ENCODE measurements around the gene PHOSPHO2.

The PHOSPHO2 gene

DNA sequence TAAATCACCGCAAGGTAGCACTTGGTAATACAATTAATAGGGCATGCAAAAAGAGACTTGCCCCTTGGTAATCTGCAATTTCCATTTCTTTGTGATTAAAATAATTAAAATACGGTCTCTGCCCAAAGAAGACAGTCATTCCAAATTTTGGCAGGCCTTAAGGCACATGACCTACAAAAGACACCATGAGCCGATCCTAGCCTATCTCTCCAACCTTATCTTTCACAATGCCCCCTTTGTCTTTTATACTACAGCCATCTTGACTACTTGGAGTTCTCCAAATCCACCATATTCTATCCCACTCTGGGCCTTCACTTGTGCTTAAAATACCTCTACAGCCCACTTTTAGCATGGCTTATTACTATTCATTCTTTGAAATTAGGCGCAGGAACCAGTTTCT is 23.3 kb upstream of the PHOSPHO2 start:
- H3K27ac ChIP-seq (replicated peaks): no peak overlapping the region
- TF ChIP-seq GABPA (IDR thresholded peaks at IDR 0.05; ENCODE audit: low read depth) (no peak), SPI1 (IDR thresholded peaks at IDR 0.05; ENCODE audit: borderline replicate concordance, low read depth) (no peak), POLR2AphosphoS5 (IDR thresholded peaks at IDR 0.05; ENCODE audit: low read depth) (no peak), CTCF (IDR thresholded peaks at IDR 0.05; ENCODE audit: insufficient read depth, low read length) (no peak)
- TF ChIP-seq, protein P1, sequence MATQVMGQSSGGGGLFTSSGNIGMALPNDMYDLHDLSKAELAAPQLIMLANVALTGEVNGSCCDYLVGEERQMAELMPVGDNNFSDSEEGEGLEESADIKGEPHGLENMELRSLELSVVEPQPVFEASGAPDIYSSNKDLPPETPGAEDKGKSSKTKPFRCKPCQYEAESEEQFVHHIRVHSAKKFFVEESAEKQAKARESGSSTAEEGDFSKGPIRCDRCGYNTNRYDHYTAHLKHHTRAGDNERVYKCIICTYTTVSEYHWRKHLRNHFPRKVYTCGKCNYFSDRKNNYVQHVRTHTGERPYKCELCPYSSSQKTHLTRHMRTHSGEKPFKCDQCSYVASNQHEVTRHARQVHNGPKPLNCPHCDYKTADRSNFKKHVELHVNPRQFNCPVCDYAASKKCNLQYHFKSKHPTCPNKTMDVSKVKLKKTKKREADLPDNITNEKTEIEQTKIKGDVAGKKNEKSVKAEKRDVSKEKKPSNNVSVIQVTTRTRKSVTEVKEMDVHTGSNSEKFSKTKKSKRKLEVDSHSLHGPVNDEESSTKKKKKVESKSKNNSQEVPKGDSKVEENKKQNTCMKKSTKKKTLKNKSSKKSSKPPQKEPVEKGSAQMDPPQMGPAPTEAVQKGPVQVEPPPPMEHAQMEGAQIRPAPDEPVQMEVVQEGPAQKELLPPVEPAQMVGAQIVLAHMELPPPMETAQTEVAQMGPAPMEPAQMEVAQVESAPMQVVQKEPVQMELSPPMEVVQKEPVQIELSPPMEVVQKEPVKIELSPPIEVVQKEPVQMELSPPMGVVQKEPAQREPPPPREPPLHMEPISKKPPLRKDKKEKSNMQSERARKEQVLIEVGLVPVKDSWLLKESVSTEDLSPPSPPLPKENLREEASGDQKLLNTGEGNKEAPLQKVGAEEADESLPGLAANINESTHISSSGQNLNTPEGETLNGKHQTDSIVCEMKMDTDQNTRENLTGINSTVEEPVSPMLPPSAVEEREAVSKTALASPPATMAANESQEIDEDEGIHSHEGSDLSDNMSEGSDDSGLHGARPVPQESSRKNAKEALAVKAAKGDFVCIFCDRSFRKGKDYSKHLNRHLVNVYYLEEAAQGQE (IDR thresholded peaks at IDR 0.05; ENCODE audit: insufficient replicate concordance, low read depth): no peak
- H3K4me3 ChIP-seq (replicated peaks; ENCODE audit: insufficient read depth, low read length): no peak overlapping the region
- H3K27me3 ChIP-seq (ENCODE audit: insufficient read depth, poor library complexity, severe bottlenecking): no peaks in the 10 kb centered on the region
- DNase-seq (ENCODE audit: low read depth in 1 of 2, low spot score in 1 of 2): no peak

GRCh38 chr2:169672406-169672805 is 21.9 kb upstream of the PHOSPHO2 start:
- no peak overlapping the region for H3K4me3 ChIP-seq (replicated peaks; ENCODE audit: insufficient read depth, low read length)
- no peaks in the 10 kb centered on the region for H3K27me3 ChIP-seq (ENCODE audit: insufficient read depth, poor library complexity, severe bottlenecking)
- no peak overlapping the region for H3K27ac ChIP-seq (replicated peaks)
- TF ChIP-seq POLR2AphosphoS5 (IDR thresholded peaks at IDR 0.05; ENCODE audit: low read depth) (no peak), SPI1 (IDR thresholded peaks at IDR 0.05; ENCODE audit: borderline replicate concordance, low read depth) (no peak), GABPA (IDR thresholded peaks at IDR 0.05; ENCODE audit: low read depth) (no peak), CTCF (IDR thresholded peaks at IDR 0.05; ENCODE audit: insufficient read depth, low read length) (no peak)
- TF ChIP-seq, protein P1 (IDR thresholded peaks at IDR 0.05; ENCODE audit: insufficient replicate concordance, low read depth): no peak
- DNase-seq (ENCODE audit: low read depth in 1 of 2, low spot score in 1 of 2): no peak

GRCh38 chr2:169673106-169673505 is 21.2 kb upstream of the PHOSPHO2 start:
- TF ChIP-seq, protein P1 (IDR thresholded peaks at IDR 0.05; ENCODE audit: insufficient replicate concordance, low read depth): no peak
- TF ChIP-seq SPI1 (IDR thresholded peaks at IDR 0.05; ENCODE audit: borderline replicate concordance, low read depth) (no peak), CTCF (IDR thresholded peaks at IDR 0.05; ENCODE audit: insufficient read depth, low read length) (no peak), GABPA (IDR thresholded peaks at IDR 0.05; ENCODE audit: low read depth) (no peak)
- H3K4me3 ChIP-seq (replicated peaks; ENCODE audit: insufficient read depth, low read length): no peak overlapping the region
- no peak overlapping the region for H3K27ac ChIP-seq (replicated peaks)
- no peak for DNase-seq (ENCODE audit: low read depth in 1 of 2, low spot score in 1 of 2)
- no peaks in the 10 kb centered on the region for H3K27me3 ChIP-seq (ENCODE audit: insufficient read depth, poor library complexity, severe bottlenecking)

All from HL-60 (cell line).